M059J (cell line): Measurements from ENCODE around the gene DNMT1. TPM values are rescaled to one million over a fixed set of nuclear protein-coding genes. Genes with fewer than 3 reads are reported as not detected.
A peak's percentile ranks its signal among the peaks of the same experiment; 100 is the strongest.
"Not testable (repeated sequence)": the region's sequence is repeated elsewhere in the genome, so short reads cannot be mapped to it uniquely, and the experiment has no call there.

Experiments used
- DNase-seq: peaks from one replicate; pipeline ENCODE4 v3.0.0-alpha.2; 2012; ENCODE audit warnings: low read depth
- total RNA-seq: library from RNA; depleted of rRNA; stranded (reverse); fragments of >200 nt; shearing (Covaris generic); gene quantifications from 2 replicates; pipeline ENCODE4 v1.2.3, GENCODE V29; 2014

The DNMT1 gene
- total RNA-seq, 1 experiment from 2014 or later, result 199 TPM

GRCh38 chr19:10184636-10185035 is 10.1 kb downstream of the DNMT1 start:
- no peak for DNase-seq

- no peak for DNase-seq
These were observed 10.8 kb downstream of the DNMT1 start for GRCh38 chr19:10183926-10184325.

GRCh38 chr19:10182847-10183246 is 11.9 kb downstream of the DNMT1 start:
- DNase-seq, result no peak

GRCh38 chr19:10182076-10182475 is 12.7 kb downstream of the DNMT1 start:
- no peak for DNase-seq

GRCh38 chr19:10180459-10180858 is 14.3 kb downstream of the DNMT1 start:
- no peak for DNase-seq

- DNase-seq, result not testable (repeated sequence)
These were observed 14.7 kb downstream of the DNMT1 start for GRCh38 chr19:10180024-10180423.

GRCh38 chr19:10173527-10173926 is 21.2 kb downstream of the DNMT1 start:
- DNase-seq, result peak; percentile 72

- no peak for DNase-seq
These were observed 26.3 kb downstream of the DNMT1 start for GRCh38 chr19:10168386-10168948.

GRCh38 chr19:10167459-10167858 is 27.3 kb downstream of the DNMT1 start:
- DNase-seq, result no peak

- not testable (repeated sequence) for DNase-seq
These were observed 28.3 kb downstream of the DNMT1 start for GRCh38 chr19:10166501-10166900.

- DNase-seq, result no peak
These were observed 28.7 kb downstream of the DNMT1 start for GRCh38 chr19:10166046-10166445.

- DNase-seq, result no peak
These were observed 31.2 kb downstream of the DNMT1 start for GRCh38 chr19:10163536-10163935.

- DNase-seq, result no peak
These were observed 35.1 kb downstream of the DNMT1 start for GRCh38 chr19:10159610-10160009.

GRCh38 chr19:10158485-10158884 is 36.3 kb downstream of the DNMT1 start:
- DNase-seq, result no peak

GRCh38 chr19:10158071-10158470 is 36.7 kb downstream of the DNMT1 start:
- DNase-seq, result no peak

- peak; percentile 22 for DNase-seq
These were observed 38.9 kb downstream of the DNMT1 start for GRCh38 chr19:10155839-10156238.

- peak; percentile 50 for DNase-seq
These were observed 42.7 kb downstream of the DNMT1 start for GRCh38 chr19:10152100-10152499.

GRCh38 chr19:10151521-10151920 is 43.2 kb downstream of the DNMT1 start:
- no peak for DNase-seq

GRCh38 chr19:10149427-10149826 is 45.3 kb downstream of the DNMT1 start:
- no peak for DNase-seq

- no peak for DNase-seq
These were observed 48.6 kb downstream of the DNMT1 start for GRCh38 chr19:10146142-10146541.

- peak; percentile 25 for DNase-seq
These were observed 49.7 kb downstream of the DNMT1 start for GRCh38 chr19:10145031-10145430.

GRCh38 chr19:10144361-10144760 is 50.4 kb downstream of the DNMT1 start:
- DNase-seq, result no peak

GRCh38 chr19:10143681-10144080 is 51.1 kb downstream of the DNMT1 start:
- no peak for DNase-seq

- no peak for DNase-seq
These were observed 51.9 kb downstream of the DNMT1 start for GRCh38 chr19:10142701-10143375.
